GM19397 (cell line): ENCODE data around the gene VIPR1.

Experiments
- ATAC-seq: cut with Tn5 transposase; IDR thresholded peaks from one replicate; pipeline ENCODE4 v1.9.1; 2021; ENCODE audit warnings: mild to moderate bottlenecking, moderate library complexity; ENCODE audit not compliant: unreplicated experiment

The VIPR1 gene, protein sequence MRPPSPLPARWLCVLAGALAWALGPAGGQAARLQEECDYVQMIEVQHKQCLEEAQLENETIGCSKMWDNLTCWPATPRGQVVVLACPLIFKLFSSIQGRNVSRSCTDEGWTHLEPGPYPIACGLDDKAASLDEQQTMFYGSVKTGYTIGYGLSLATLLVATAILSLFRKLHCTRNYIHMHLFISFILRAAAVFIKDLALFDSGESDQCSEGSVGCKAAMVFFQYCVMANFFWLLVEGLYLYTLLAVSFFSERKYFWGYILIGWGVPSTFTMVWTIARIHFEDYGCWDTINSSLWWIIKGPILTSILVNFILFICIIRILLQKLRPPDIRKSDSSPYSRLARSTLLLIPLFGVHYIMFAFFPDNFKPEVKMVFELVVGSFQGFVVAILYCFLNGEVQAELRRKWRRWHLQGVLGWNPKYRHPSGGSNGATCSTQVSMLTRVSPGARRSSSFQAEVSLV

DNA sequence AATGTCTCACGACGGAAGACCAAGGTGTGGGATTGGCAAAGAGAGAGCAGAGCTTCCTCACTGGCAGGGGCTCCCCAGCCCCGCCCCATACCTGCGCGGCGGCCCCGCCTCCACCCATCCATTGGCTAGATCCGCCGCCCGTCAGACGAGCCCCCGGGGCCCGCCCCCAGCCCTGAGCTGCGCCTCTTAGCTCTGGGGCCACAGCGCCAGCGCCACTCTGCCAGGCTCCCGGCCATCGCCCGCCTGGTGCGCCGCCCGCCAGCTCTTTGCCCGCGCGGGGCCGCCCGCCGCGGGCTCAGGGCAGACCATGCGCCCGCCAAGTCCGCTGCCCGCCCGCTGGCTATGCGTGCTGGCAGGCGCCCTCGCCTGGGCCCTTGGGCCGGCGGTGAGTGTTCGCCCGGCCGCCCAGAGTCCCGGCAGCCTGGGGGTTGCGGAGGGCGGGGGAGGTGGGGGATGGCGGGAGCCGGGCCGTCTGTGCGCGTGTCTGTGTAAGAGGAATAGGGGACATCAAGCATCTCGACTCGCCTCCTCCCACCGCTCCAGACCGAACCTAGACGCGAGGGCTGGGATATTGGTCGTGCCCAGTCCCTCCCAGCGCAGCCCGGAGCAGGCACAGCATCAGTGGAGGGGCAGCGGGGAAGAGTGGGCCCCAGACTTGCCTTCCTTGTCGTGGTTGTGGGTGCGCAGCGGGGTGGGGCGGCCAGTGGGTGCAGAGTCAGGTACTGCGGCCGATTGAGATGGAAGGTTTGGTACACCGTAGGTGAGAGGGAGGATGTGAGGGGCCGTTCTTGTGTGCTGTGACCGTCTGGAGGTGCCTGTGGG is at the start of gene VIPR1:
Gene VIPR1 (plus strand): TSS at position 215 of the 822 bp plus-strand sequence. CDS start 93 bp downstream, at position 308.
- ATAC-seq: peak; percentile 92

DNA sequence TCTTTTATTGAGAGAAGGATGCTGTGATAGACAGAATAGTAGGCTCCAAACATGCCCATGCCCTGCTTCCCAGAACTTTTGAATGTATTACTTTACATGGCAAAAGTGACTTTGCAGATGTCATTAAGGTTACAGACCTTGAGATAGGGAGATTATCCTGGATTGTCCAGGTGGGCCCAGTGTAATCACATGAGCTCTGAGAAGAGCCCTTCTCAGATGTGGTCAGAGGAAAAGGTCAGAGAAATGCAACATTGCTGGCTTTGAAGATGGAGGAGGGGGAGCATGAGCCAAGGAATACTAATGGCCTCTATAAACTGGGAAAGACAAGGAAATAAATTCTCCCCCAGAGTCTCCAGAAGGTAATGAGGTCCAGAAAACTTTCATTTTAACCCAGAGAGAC is 46.2 kb upstream of the VIPR1 start:
- no peak for ATAC-seq

DNA sequence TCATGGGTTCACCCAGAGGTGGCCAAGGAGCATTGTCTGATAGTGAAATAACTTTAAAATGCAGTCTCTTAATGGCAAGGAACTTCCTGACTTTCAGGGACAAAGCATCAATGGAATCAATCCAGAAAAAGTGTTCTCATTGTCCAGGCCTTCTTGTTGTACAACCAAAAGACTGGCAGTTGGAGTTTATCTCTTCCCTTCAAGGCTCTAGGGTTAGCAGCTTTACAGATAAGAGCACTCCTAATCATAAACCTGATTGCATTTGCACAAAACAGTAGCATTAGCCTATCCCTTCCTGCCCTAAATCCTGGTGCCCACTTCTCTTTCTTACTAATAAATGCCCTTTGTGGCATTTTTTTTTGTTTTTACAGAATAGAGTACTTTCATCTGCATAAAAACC is 43.3 kb upstream of the VIPR1 start:
- ATAC-seq: no peak

DNA sequence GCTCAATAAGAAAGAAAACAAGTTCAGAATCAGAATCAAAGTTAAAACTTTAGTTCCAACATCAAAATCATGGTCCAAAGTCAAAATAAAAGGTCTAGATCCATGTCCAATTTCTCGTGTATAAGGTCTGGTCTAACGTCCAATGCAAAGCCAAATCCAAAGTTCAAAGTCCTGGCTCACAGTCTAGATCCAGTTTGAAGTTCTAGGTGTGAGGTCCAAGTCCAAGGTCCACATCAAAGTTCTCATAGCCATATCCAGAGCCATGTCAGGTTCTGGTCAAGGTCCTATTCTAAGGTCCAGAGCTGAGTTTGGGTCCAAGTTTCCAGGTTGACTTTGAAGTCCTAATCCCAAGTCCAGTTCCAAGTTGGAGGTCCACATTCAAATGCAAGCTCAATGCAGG is 40.7 kb upstream of the VIPR1 start:
- no peak for ATAC-seq

DNA sequence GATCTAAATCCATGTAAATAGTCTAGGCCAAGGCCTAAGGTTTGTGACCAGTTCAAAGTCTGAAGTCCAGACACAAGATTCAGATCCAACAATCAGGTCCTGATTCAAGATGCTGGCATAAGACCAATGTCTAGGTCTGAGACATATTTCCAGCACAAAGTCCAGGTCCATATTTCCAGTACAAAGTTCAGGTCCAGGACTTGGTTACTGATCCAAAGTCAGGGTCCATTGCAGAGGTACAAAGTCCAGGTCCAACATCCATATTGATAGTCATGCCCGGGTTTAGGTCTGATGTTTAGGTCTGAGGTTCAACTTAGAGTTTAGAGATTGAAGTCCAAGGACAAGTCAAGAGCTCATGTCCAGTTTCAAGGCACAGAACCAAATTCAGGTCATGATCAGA is 39.4 kb upstream of the VIPR1 start:
- no peak for ATAC-seq

DNA sequence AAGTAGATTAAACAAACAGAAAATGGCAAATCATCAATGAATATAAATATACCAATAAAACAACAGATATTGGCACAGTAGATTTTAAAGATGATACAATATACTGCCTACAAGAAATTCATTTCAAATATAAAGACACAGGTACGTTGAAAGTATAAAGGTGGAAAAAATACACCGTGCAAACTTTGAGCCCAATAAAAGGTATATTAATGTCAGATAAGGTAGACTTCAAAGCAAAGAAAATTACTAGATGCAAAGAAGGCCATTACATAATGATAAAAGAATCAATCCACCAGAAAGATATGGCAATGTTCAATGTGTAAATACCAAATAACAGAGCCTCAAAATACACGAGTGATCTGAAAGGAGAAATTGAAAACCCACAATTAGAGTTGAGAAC is 34.3 kb upstream of the VIPR1 start:
- no peak for ATAC-seq

DNA sequence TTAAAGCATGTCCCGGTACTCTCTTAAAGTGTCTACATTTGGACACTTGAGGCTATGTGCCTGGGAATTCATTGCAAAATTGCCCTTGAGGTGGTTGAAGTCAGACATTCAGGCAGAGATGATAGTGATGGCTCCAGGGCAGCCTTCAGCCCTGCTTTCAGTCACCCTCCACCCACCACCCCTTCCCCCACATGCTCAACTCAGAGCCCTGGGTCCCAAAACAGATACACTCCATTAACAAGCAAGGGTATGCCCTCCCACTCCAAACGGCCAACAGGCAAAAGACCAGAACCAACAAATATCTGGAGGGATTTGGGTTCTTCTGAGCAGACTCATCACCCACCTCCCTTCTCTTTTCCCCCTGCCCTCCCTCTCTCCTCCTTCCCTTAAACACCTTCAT is 29.9 kb upstream of the VIPR1 start:
- ATAC-seq: no peak

DNA sequence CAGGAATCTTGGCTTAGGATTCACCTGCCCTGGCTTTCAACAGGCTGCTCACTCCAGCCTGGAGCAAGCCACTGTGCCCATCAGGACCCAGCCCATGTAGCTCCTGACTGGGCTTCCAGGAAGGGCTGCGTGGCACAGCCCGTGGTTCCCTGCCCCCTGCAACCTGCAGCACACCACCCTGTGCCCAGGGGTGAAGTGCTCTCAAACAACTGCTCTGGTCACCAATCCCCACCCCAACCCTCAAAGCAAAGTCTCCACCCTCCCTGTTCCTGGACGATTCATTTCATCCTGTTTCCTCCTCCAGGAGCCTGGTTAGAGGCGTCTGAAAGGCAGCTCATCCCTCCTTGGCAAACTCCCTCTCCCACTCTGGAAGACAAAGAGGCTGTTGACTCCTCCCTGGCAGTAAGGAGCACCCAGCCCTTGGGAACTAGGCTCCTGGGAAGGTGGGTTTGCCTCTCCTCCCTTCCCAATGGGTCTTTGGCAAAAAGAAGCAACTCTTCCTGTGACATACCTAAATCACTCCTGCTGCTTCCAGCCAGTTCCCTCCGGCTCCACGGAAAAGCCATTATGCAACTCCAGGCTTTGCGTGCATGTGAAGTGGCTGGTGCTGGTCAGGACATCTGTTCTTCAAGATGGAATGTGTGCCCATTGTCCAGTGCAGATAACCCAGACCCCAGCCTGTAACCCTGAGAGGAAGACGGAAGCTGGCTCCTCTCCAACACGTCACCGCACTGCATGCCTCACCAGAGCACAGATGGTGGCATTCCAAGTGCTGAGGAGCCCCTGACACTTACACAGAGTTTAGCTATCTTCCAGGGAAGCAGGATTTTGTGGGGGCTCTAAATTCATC is 29.1 kb upstream of the VIPR1 start:
- no peak for ATAC-seq

DNA sequence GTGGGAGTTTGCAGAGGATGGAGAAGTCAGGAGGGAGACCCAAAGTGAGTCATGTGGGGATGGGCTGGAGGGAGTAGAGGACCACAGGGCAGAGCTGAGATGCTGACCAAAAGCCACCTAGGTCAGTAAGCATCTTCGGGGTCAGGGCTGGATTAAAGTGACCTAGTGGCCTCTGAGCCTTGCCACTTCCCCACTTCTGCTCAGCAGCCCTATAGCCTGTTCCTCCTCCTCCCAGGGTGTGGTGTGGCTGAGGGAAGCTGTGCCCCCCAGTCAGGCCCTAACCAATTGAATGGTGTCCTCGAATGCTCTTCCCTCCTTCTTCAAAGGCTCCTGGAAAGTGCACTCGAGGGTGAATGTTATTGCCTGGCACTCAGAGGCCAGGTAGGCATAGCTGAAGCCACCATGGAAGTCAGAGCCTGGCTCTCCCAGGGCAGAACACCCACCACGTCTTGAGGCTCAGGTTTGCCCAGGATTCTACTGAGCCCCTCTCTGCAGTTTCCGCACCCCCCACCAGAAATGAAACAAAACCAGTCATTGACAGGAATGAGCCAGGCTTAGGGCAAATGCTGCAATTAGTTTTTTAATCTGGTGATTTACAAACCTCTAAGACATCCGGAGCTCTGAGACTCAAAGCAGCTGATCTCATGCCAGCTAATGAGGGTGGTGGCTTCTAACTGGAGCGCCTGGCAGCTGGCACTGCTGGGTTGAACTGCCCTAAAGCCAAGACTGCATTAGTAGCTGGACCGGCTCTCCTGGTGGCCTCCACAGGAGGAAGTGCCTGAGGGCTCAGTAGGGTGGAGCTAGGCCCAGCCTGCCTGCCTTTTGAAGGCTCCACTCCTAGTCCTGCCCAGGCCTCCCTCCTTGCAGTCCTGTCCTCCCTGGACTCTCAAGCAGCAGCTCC is 26.0 kb upstream of the VIPR1 start:
- ATAC-seq: no peak

DNA sequence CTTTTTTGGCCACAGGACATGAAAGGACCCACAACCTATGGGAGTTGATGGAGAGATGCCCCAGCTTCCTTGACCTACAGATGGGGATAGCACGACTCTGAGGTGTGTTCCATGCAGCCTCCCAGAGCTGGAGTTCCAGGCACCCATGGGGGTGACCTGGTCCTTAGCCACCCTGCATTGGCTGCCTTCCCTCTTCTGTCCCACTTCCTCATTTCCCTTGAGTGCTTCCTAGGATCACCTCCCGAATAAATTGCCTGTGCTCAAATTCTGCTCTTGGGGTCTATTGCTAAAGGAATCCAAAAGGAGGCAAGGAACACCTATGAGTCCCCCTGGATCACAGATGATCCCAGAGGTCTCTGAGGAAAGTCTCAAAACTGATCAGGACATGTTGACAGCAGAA is 24.7 kb upstream of the VIPR1 start:
- ATAC-seq: no peak

DNA sequence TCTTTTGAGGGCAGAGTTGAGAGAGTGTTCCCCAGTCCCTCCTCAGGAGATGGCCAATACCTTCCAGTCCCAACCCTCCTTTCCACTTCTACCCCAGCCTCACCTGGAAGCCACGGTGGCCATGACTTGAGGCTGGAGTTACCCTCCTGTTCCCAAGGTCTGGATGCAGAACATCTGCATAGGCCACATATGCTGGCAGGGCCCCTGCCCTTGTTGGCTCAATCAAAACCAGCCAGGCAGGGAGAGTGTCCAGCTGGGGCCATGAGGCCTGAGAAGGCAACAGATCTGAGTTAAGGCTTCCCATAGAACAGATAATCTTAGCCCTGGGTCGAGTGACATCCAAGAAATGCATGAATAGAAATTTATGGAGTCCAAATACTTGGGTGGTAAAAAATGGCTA is 23.6 kb upstream of the VIPR1 start:
- ATAC-seq: no peak

DNA sequence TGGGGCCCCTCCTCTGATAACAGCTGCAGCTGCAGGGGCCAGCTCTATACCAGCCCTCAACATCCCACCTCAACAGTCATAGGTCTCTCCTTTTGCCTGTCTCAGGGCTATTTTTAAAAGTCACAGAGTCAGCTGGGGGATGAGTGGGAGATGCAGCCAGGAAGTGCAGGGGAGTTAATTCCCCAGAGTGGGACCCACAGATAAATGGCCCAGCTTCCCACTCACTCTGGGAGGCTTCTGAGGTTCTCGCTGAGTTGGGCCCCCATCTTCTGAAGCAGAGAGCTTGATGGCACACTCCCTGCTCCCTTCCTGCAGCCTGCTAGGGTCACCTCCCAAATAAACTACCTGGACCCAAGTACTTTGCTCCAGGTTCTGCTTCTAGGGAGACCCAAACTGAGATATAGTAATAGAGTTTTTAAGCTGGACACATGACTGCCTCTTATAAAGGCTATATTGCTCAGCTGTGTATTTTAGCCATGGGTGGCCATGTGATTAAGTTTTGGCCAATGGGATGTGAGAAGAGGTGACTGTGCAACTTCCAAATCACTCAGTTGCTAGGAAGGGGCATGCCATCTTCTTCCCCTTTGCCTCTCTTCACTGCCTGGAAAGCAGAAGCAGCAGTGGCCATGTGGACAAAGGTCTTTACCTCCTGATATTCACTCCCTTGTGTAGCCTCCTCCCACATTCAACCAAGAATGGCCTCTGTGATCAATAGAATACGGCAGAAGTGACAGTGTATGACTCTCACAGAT is 15.5 kb upstream of the VIPR1 start:
- no peak for ATAC-seq

DNA sequence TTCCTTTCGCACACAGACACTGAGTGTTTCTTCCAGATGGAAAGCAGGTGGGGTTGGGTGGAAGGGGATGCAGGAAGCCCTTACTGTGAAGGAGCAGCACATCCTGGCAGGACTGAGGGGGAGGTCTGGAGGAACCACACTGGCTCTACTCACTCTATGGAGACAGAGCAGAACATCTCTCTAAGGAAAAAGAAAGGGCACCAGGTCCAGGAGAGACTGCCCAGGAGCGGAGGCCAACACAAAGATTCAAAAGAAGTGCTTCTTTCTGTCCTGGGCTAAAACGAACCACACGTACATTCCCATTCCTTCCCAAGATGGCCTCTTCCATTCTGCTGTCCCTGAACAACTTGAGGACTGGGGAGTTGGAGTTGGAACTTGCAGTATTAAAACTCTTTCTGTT is 13.8 kb upstream of the VIPR1 start:
- no peak for ATAC-seq

DNA sequence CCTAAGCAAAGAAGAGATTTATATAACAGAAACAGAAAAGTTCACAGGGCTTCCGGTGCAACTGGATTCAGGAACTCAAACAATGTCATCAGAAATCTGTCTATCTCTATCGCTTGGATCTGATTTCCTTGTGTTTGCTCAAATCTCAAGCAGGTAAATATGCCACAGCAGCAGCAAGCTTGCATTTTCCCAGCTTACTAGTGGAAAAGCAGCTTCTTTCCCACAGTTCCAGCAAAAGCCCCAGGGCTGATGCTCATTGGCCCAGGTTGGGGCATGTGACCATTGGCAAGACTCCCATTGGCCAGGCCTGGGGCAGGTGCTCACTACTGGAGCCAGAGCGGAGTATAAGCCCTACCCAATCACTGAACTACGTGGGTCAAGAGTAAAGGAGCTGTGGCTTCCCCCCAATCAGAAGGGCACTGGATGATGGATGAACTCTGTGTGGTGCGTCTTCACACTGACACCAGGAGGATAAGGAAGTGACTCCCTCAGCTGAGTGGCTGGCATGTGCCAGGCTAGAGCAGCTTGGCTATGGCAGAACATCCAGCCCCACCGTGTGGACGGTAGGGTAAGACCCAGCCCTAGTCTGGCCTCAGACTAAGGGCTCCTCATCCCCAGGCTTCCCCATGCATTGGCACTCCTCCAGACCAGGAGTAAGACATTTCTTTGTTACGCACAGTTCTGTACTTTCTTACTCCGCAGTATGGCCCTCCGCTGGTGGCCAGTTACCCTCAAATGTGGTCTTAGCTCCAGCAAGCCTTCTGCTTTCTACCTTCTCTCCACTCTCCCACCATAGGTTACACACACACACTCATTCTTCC is 13.1 kb upstream of the VIPR1 start:
- no peak for ATAC-seq

DNA sequence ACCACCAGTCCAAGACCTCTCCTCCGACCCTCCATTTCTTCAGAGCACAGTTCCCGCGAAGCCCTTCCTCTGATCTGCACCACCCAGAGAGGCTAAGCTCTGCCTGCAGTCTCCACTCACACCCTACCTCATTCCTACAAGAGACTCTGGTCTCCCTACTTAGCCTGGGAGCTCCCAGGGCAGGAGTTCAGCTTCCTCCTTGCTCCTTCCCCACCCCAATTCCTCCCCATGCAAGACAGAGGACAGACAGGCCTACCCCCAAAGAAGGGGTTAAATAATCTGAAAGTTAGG is 12.6 kb upstream of the VIPR1 start:
- ATAC-seq: peak; percentile 18

DNA sequence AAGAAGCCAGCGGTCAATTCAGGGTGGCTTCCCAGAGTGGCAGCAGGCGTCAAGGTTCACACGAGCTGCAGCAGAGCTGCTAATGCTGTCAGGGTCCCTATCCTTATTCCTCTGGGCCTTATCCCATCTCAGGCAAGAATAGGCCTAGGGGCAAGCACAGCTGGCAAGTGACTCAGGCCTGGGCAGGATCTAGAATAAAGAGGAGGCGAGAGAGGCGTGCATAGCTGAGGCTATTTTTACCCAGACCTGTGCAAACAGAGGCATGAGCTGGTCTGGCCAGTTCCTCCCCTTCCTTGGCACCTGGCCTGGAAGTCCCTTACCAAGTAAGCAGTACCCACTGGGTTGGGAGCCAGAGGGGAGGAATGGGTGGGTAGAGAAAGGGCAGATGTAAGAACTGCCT is 12.2 kb upstream of the VIPR1 start:
- ATAC-seq: peak; percentile 99

DNA sequence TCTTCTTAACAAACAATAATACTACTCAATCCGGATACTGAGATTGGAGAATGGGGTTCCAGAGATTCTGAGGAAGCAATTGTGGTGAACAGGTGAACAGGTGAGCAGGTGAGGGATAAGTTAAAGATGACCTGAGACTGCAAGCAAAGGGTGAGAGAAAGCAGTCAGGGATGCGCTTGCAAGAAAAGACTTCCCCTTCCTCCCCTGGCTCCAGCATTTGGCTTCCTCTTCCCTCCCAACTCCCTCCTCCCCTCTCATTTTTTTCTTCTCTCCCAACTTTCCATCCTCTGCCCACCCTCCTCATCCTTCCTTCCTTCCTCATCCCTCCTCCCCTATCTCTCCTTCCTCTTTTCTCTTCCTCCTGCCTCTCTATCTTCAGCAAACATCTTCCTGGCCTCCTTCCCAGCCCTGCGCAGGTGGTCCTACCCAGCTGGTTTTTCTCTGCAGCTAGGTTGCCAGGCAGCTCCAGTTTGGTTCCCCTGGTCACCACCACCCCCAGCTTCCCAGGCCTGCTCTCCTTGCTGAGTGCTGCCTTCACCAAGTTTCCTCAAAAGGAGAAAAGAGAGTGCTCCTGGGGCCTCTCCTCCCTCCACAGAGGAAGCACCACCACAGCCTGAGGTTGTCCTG is 10.4 kb upstream of the VIPR1 start:
- no peak for ATAC-seq

DNA sequence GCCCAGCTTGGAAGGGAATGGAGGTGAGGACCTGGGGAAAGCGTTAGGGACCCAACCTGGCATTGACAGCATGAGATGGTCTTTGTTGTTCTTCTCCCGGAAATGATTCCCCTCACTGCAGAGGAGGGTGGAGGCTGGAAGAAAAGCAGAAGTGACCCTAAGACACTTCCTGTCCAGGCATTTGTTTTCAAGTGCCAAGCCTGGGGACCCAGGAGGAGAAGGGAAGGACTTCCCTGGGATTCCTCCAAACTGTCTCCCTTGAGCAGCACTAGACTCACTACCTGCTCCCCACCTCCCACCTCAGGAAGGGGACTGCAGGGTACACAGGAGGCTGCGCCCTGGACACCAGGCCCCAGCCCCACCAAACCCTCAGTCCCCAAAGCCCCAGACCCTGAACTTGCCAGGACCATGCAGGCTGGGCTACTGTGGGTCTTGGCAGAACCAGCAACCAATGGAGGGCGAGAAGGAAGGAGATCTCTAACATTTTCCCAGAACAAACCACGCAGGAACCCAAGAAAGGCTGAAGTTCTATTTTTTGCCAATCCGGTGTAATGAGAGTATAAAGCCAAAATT is 9.8 kb upstream of the VIPR1 start:
- ATAC-seq: no peak
